Measurements from ENCODE around the gene BCLAF1.
"Not testable (repeated sequence)": the region's sequence is repeated elsewhere in the genome, so short reads cannot be mapped to it uniquely, and the experiment has no call there.

BCLAF1 gene

DNA sequence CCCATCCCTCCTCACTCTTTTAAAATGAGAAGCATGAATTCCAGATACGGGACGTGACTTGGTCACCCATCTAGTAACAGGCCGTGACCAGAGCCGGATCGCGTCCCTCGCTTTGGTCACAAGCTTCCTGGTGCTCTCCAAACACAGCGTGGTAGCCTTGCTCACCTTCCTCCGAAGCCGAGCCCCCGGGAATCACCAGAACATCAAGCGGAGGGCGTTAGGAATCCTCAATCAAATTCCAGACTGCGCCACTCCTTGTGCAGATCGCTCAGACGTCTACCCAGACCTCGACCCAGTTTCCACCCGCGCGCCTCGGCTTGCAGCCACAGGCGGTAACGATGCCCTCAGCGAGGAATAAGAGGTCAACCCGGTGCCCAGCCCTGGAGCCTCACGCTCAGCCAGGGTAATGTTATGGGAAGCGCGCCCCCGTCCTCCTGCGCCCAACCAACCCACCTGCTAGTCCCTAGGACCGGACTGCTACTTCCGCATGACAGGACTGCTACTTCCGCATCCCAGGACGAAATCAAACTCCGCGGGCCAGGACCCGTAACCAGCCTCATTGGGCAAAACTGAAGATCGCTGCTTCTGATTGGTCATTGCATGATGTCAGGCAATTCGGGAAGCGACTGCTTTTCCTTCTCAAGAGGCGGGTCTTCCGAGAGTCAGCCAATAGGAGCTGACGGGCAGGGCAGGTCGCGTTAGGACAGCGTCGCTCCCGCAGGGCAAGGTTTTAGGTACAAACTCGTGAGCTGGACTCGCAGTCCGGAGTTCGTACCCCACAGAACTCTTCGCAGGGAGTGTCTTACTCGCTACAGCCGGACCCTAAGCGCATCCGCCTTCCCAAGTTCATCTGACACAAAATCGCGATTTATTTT is 39.6 kb downstream of the BCLAF1 start, which contains the start of gene MTFR2:
MTFR2 (minus strand) TSS at position 501 of the 875 bp plus-strand sequence. CDS start 1,212 bp downstream, outside the sequence.
- Mint-ChIP-seq H3K4me3 (peak within 1 kb of the TSS; percentile 98), H3K36me3 (ENCODE audit: low read depth) (peaks cover 26% of the 10 kb centered on the region), H3K9me3 (no peaks in the 10 kb centered on the region), H3K27ac (peak within 1 kb of the TSS; percentile 97), H3K4me1 (ENCODE audit: low read depth) (peaks cover 48% of the 10 kb centered on the region), H3K27me3 (ENCODE audit: low read depth) (no peaks in the 10 kb centered on the region)

- H3K4me1 Mint-ChIP-seq (ENCODE audit: low read depth): peaks cover 48% of the 10 kb centered on the region
- no peaks in the 10 kb centered on the region for H3K9me3 Mint-ChIP-seq
- no peaks in the 10 kb centered on the region for H3K27me3 Mint-ChIP-seq (ENCODE audit: low read depth)
- H3K4me3 Mint-ChIP-seq: peak overlapping the region; percentile 98
- peaks cover 27% of the 10 kb centered on the region for H3K36me3 Mint-ChIP-seq (ENCODE audit: low read depth)
- H3K27ac Mint-ChIP-seq: peak overlapping the region; percentile 97
Observed at GRCh38 chr6:136249336-136249735, 40.3 kb downstream of the BCLAF1 start.

DNA sequence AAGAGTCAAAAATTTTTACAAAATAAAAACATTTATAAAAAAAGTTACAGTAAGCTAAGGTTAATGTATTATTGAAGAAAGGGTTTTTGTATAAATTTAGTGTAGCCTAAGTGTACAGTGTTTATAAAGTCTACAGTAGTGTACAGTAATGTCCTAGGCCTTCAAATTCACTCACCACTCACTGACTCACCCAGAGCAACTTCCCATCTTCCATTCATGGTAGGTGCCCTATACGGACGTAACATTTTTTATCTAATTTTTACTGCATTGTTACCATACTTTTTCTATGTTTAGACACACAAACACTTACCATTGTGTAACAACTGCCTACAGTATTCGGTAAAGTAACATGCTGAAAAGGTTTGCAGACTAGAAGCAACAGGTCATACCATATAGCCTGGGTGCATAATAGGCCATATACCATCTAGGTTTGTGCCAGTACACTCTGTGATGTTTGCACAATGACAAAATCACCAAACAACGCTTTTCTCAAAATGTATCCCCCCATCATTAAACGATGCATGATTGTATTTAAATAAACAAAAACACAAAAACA is 45.5 kb downstream of the BCLAF1 start:
- Mint-ChIP-seq H3K4me1 (ENCODE audit: low read depth) (peaks cover 23% of the 10 kb centered on the region), H3K4me3 (no peak overlapping the region), H3K9me3 (no peaks in the 10 kb centered on the region), H3K27ac (no peak overlapping the region), H3K36me3 (ENCODE audit: low read depth) (peaks cover 40% of the 10 kb centered on the region), H3K27me3 (ENCODE audit: low read depth) (no peaks in the 10 kb centered on the region)

DNA sequence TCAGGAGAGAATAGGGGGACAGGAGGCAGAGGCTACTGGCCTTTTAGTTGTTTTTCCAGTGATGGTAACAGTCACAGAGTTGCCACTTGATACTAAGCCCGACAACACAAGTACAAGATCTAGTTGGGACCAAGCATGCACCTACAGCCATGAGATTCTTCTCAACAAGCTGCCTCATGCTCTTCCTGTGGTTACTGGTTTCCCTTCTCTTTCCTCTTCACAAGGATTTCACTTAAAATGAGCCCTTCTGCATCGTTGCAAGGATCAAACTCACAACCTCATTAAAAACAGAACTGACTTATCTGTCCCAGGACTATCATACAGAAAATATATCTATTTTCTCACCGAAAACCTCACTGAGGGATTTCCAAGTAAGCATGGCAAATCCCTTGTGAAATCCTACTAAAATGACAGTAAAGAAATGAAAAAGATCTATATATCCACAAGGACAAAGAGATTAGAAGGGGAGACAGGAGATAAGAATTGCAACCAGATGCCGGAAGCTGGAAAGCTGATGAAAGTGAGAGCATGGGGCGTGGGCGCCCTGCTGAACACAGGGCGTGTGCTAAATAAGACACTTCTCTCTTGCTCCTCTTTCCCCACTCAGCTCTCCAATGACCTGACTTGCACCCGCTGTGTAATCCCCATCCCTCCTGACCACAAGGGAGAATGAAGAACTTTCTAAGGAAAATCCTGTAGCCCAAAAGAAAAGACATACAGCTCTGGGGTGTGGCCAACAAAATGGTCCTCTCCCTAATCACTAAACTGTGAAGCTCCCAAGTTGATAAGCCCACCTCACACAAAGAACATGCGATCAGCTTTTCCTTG is 53.0 kb downstream of the BCLAF1 start:
- peaks cover 37% of the 10 kb centered on the region for H3K36me3 Mint-ChIP-seq (ENCODE audit: low read depth)
- H3K4me1 Mint-ChIP-seq (ENCODE audit: low read depth): peaks cover 17% of the 10 kb centered on the region
- peak overlapping the region; percentile 65 for H3K27ac Mint-ChIP-seq
- no peaks in the 10 kb centered on the region for H3K9me3 Mint-ChIP-seq
- peak overlapping the region; percentile 11 for H3K4me3 Mint-ChIP-seq
- H3K27me3 Mint-ChIP-seq (ENCODE audit: low read depth): no peaks in the 10 kb centered on the region

DNA sequence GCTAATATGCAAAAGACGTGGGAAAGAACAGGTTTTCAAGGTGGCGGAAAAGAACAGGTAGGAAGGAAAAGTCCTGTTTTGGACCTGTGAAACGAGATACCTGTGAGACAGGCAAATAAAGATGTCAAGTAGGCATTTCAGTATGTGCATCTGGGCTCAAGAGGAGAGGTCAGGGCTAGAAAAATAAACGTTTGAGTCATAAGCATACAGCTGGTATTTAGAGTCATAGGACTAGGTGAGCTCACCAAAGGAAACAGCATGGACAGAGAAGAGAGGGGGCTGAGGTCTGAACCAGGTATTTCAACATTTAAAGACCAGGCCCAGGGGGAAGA is 54.4 kb downstream of the BCLAF1 start:
- Mint-ChIP-seq H3K4me1 (ENCODE audit: low read depth) (peaks cover 22% of the 10 kb centered on the region), H3K27me3 (ENCODE audit: low read depth) (no peaks in the 10 kb centered on the region), H3K36me3 (ENCODE audit: low read depth) (peaks cover 39% of the 10 kb centered on the region), H3K27ac (no peak overlapping the region), H3K9me3 (no peaks in the 10 kb centered on the region), H3K4me3 (no peak overlapping the region)

DNA sequence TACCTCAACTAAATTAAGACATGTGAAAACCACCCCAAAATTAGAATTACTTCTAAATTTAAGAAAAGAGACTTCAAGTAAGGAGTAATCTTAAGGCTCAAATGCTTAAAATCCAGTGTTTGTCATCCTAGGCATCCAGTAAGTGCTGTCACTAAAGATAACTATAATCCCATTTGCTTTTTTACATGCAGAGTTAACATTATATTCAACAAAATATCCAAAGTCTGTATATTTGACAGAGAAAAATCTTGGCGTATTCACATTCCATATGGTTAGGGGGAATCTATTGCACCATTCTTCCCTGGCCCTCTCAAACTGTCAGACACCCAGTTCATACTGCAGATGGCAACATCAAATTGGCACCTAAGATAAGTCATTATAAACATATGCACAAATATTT is 56.9 kb downstream of the BCLAF1 start:
- Mint-ChIP-seq H3K36me3 (ENCODE audit: low read depth) (peaks cover 36% of the 10 kb centered on the region), H3K27me3 (ENCODE audit: low read depth) (no peaks in the 10 kb centered on the region), H3K9me3 (no peaks in the 10 kb centered on the region), H3K4me1 (ENCODE audit: low read depth) (peaks cover 22% of the 10 kb centered on the region), H3K4me3 (no peak overlapping the region), H3K27ac (no peak overlapping the region)

DNA sequence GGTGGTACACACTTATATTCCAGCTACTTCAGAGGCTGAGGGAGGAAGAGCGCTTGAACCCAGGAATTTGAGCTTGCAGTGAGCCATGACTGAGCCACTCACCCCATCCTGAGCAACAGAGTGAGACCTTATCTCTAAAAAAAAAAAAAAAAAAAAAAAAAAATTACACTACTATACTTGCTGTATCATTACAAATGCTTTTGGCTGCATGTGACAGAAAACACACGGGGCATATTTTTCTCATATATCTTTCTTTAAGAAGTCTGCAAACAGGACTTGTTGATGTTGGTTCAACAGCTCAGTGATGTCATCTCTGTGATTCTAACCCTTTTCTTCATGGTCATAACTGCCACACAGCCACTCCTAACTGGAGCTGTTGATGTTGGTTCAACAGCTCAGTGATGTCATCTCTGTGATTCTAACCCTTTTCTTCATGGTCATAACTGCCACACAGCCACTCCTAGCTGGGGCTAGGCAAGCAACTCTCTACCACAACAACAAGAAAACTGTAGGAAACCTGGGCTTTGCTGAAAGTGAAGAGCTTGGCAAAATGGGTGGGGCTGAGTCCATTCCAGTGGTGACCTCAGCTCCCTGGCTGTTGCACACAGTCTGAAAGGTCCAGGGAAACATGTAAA is 59.3 kb downstream of the BCLAF1 start:
- peaks cover 15% of the 10 kb centered on the region for H3K4me1 Mint-ChIP-seq (ENCODE audit: low read depth)
- no peaks in the 10 kb centered on the region for H3K27me3 Mint-ChIP-seq (ENCODE audit: low read depth)
- peak overlapping the region; percentile 4 for H3K27ac Mint-ChIP-seq
- no peaks in the 10 kb centered on the region for H3K9me3 Mint-ChIP-seq
- peaks cover 26% of the 10 kb centered on the region for H3K36me3 Mint-ChIP-seq (ENCODE audit: low read depth)
- no peak overlapping the region for H3K4me3 Mint-ChIP-seq

- Mint-ChIP-seq H3K27me3 (ENCODE audit: low read depth) (no peaks in the 10 kb centered on the region), H3K4me1 (ENCODE audit: low read depth) (peaks cover 14% of the 10 kb centered on the region), H3K4me3 (no peak overlapping the region), H3K9me3 (no peaks in the 10 kb centered on the region), H3K27ac (no peak overlapping the region), H3K36me3 (ENCODE audit: low read depth) (peaks cover 16% of the 10 kb centered on the region)
Observed at GRCh38 chr6:136228814-136229213, 60.8 kb downstream of the BCLAF1 start.

GRCh38 chr6:136226674-136227377 is 62.8 kb downstream of the BCLAF1 start:
- no peaks in the 10 kb centered on the region for H3K27me3 Mint-ChIP-seq (ENCODE audit: low read depth)
- no peak overlapping the region for H3K4me3 Mint-ChIP-seq
- no peaks in the 10 kb centered on the region for H3K9me3 Mint-ChIP-seq
- H3K36me3 Mint-ChIP-seq (ENCODE audit: low read depth): peaks cover 12% of the 10 kb centered on the region
- no peak overlapping the region for H3K27ac Mint-ChIP-seq
- H3K4me1 Mint-ChIP-seq (ENCODE audit: low read depth): peaks cover 14% of the 10 kb centered on the region

- H3K36me3 Mint-ChIP-seq (ENCODE audit: low read depth): peaks cover 12% of the 10 kb centered on the region
- H3K4me3 Mint-ChIP-seq: no peak overlapping the region
- H3K4me1 Mint-ChIP-seq (ENCODE audit: low read depth): peaks cover 14% of the 10 kb centered on the region
- no peaks in the 10 kb centered on the region for H3K27me3 Mint-ChIP-seq (ENCODE audit: low read depth)
- no peaks in the 10 kb centered on the region for H3K9me3 Mint-ChIP-seq
- H3K27ac Mint-ChIP-seq: no peak overlapping the region
Observed at GRCh38 chr6:136226027-136226673, 63.5 kb downstream of the BCLAF1 start.

DNA sequence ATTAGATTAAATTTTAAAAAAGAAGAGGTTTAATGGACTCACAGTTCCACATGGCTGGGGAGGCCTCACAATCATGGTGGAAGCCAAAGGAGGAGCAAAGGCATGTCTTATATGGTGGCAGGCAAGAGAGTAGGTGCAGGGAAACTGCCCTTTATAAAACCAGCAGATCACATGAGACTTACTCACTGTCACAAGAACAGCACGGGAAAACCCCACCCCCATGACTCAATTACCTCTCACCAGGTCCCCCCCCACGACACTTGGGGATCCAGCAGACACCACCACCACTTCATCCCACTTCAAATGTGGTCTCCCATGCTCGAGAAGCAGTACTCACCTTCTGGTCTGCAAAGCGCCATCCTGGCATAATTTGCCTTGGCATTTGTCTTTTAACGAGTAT is 64.2 kb downstream of the BCLAF1 start:
- H3K27me3 Mint-ChIP-seq (ENCODE audit: low read depth): no peaks in the 10 kb centered on the region
- peaks cover 4% of the 10 kb centered on the region for H3K9me3 Mint-ChIP-seq
- H3K36me3 Mint-ChIP-seq (ENCODE audit: low read depth): peaks cover 6% of the 10 kb centered on the region
- peaks cover 10% of the 10 kb centered on the region for H3K4me1 Mint-ChIP-seq (ENCODE audit: low read depth)
- no peak overlapping the region for H3K4me3 Mint-ChIP-seq
- no peak overlapping the region for H3K27ac Mint-ChIP-seq

GRCh38 chr6:136224974-136225373 is 64.7 kb downstream of the BCLAF1 start:
- H3K4me3 Mint-ChIP-seq; H3K9me3 Mint-ChIP-seq; H3K27ac Mint-ChIP-seq; H3K27me3 Mint-ChIP-seq (ENCODE audit: low read depth); H3K36me3 Mint-ChIP-seq (ENCODE audit: low read depth); H3K4me1 Mint-ChIP-seq (ENCODE audit: low read depth): not testable (repeated sequence)

DNA sequence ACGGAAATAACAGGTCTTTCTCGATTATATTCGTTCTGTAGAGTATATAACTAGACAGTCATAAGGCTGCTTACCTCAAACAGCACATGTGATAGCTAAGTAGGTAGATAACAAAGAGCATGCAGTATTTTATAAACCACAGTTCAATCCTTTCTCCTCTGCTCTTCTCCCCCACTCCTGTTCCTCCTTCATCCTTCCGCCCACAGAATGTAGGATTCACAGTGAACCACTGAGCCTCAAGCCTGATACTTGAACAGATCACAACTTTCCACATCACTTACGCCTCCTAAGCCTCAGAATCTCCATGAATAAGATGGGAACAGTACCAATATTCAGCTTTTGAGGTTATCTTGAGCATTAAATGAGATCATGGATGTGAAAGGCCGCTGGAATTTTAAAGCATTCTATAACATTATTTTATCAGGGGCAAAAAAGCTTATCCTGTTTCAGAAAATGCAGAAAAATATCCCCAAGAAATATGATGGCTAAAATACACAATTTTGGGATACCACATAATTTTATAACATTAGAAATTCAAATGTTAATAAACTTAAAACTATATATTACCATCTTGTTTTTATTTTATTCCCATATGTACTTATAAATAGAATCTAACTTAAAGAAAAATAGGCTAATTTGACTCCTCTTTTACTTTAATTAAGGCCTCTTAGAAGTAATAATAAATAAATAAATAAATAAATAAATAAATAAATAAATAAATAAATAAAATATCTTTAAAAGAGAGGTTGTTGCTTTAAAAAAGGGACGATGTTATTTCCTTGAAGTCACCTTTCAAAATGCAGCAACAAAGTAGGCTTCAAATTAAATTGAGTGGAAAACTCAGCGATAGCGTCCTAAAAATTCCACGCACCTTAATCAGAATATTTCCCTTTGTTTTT is 72.9 kb downstream of the BCLAF1 start:
- Mint-ChIP-seq H3K27ac (no peak overlapping the region), H3K4me3 (no peak overlapping the region), H3K36me3 (ENCODE audit: low read depth) (no peaks in the 10 kb centered on the region), H3K9me3 (peaks cover 9% of the 10 kb centered on the region), H3K27me3 (ENCODE audit: low read depth) (no peaks in the 10 kb centered on the region), H3K4me1 (ENCODE audit: low read depth) (no peaks in the 10 kb centered on the region)

Data from T-helper 1 cell treated with Interleukin-12 subunit alpha and Interleukin-12 subunit beta and Interleukin-4 antibody, amounts not matched to agents 30 μg/mL and 1 μg/mL, for 36 hours (primary cell).